Tibial nerve (tissue), 4 donors: ENCODE results near the gene KLHL24. TPM values are rescaled to one million over a fixed set of nuclear protein-coding genes. Genes with fewer than 3 reads are reported as not detected.
"Not testable (repeated sequence)": the region's sequence is repeated elsewhere in the genome, so short reads cannot be mapped to it uniquely, and the experiment has no call there.

Experiments used
- DNase-seq, 2 donors: peaks; one replicate each; pipeline ENCODE4 v3.0.0-alpha.2; 2019; ENCODE audit warnings: low spot score in 2 of 2
- H3K27ac ChIP-seq, 4 donors: fragments of 200-600 bp; sonication (generic) in 3 of 4; one replicate each; pipeline ENCODE4 v1.5.1; 2017 to 2019; ENCODE audit warnings: mild to moderate bottlenecking in 1 of 4
- H3K27me3 ChIP-seq, 2 donors: fragments of 200-600 bp; sonication (generic) in 1 of 2; one replicate each; pipeline versions ENCODE4 v1.5.1 to v1.6.0; 2017 to 2019
- H3K36me3 ChIP-seq, 3 donors: fragments of 200-600 bp; sonication (generic); one replicate each; pipeline ENCODE4 v1.5.1; 2018 to 2019
- H3K4me1 ChIP-seq, 4 donors: fragments of 200-600 bp; sonication (generic) in 3 of 4; one replicate each; pipeline ENCODE4 v1.5.1; 2017 to 2019
- H3K4me3 ChIP-seq, 4 donors: fragments of 200-600 bp; sonication (generic) in 3 of 4; one replicate each; pipeline ENCODE4 v1.5.1; 2017 to 2019; ENCODE audit warnings: mild to moderate bottlenecking in 1 of 4, moderate library complexity in 1 of 4
- H3K9me3 ChIP-seq, 4 donors: fragments of 200-600 bp; sonication (generic) in 3 of 4; one replicate each; pipeline ENCODE4 v1.5.1; 2017 to 2019
- EP300 ChIP-seq, 2 donors: sonication (generic); formaldehyde crosslinking; IDR thresholded peaks; one replicate each; pipeline ENCODE4 v1.6.1; 2017; ENCODE audit warnings: antibody characterized with exemption in 2 of 2, mild to moderate bottlenecking in 1 of 2
- POLR2A ChIP-seq, 2 donors: fragments of 450-650 bp; IDR thresholded peaks; one replicate each; pipeline ENCODE4 v1.6.1; 2017; ENCODE audit warnings: antibody characterized with exemption in 2 of 2, mild to moderate bottlenecking in 2 of 2, moderate library complexity in 2 of 2
- WGBS, 2 donors: methylation state at CpG; one replicate each; pipeline ENCODE4 v1.1.5; 2018; 5-methylcytosine and 5-hydroxymethylcytosine counted together
- total RNA-seq, 4 donors: library from RNA; depleted of rRNA; stranded (reverse); fragments of >200 nt; gene quantifications; one replicate each; pipeline ENCODE4 v1.1.0, GENCODE V29; 2016
- TF ChIP-seq, protein P1 (sequence below), 5 experiments: fragments of 200-600 bp in 3 of 5; fragments of 450-650 bp in 2 of 5; sonication (generic) in 3 of 5; IDR thresholded peaks; one replicate each; pipeline ENCODE4 v1.5.1; 2016 to 2019; ENCODE audit warnings: antibody characterized with exemption in 5 of 5, mild to moderate bottlenecking in 3 of 5, moderate library complexity in 2 of 5

KLHL24 gene
- total RNA-seq, 4 donors from 2014 or later: 42.6 to 125 (median 92.5) TPM

DNA sequence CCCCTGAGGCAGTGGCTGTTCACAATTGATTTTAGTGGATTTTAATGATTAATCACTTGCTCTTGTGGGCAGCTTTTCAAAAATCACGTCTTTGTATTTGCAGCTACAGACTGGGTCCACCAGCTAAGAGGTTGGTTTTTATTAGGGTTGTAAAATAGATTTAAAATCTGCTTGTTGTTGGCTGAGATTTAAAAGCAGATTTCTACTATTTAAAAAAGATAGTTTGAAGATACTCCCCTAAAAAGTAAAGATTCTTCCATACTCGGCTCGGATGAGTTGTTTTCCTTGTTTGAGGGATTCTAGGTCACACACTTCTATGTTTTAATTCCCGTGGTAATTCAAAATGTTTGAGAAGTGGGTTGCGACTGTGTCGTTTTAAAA lies 1.7 kb downstream of the KLHL24 start:
- Histone ChIP-seq H3K9me3 (no peaks in the 10 kb centered on the region), H3K4me1 (peaks cover 0 to 29% (median 10%) of the 10 kb centered on the region in 4 donors), H3K4me3 (peak overlapping the region; percentile 80 to 97 (median 88)), H3K27me3 (no peaks in the 10 kb centered on the region), H3K36me3 (no peaks in the 10 kb centered on the region), H3K27ac (peak overlapping the region; percentile 98 to 100 (median 100))
- no peak for DNase-seq
- TF ChIP-seq POLR2A (IDR thresholded peaks at IDR 0.05) (no peak), EP300 (IDR thresholded peaks at IDR 0.05) (no peak)
- TF ChIP-seq, protein P1, sequence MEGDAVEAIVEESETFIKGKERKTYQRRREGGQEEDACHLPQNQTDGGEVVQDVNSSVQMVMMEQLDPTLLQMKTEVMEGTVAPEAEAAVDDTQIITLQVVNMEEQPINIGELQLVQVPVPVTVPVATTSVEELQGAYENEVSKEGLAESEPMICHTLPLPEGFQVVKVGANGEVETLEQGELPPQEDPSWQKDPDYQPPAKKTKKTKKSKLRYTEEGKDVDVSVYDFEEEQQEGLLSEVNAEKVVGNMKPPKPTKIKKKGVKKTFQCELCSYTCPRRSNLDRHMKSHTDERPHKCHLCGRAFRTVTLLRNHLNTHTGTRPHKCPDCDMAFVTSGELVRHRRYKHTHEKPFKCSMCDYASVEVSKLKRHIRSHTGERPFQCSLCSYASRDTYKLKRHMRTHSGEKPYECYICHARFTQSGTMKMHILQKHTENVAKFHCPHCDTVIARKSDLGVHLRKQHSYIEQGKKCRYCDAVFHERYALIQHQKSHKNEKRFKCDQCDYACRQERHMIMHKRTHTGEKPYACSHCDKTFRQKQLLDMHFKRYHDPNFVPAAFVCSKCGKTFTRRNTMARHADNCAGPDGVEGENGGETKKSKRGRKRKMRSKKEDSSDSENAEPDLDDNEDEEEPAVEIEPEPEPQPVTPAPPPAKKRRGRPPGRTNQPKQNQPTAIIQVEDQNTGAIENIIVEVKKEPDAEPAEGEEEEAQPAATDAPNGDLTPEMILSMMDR (IDR thresholded peaks at IDR 0.05): no peak
- 29 to 33% methylated on average over 6 of the region's 6 CpGs for WGBS, 2 donors

DNA sequence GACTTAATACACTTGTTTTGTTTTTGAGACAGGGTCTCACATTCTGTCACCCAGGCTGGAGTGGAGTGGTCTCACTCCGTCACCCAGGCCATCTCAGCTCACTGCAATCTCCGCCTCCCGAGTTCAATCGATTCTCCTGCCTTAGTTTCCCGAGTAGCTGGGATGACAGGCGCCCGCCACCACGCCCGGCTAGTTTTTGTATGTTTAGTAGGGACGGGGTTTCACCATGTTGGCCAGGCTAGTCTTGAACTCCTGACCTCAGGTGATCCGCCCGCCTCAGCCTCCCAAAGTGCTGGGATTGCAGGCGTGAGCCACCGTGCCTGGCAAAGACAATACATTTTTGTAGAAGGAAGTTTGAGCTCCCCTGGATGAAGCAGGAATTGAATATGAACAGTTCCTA lies 2.2 kb downstream of the KLHL24 start:
- Histone ChIP-seq H3K4me1 (peaks cover 0 to 29% (median 10%) of the 10 kb centered on the region in 4 donors), H3K27ac (peak overlapping the region in 1 of 4 donors; percentile 100)
- H3K27me3 ChIP-seq, H3K9me3 ChIP-seq, DNase-seq, H3K4me3 ChIP-seq, H3K36me3 ChIP-seq: not testable (repeated sequence)
- 89 to 90% methylated on average over 14 of the region's 14 CpGs for WGBS, 2 donors

DNA sequence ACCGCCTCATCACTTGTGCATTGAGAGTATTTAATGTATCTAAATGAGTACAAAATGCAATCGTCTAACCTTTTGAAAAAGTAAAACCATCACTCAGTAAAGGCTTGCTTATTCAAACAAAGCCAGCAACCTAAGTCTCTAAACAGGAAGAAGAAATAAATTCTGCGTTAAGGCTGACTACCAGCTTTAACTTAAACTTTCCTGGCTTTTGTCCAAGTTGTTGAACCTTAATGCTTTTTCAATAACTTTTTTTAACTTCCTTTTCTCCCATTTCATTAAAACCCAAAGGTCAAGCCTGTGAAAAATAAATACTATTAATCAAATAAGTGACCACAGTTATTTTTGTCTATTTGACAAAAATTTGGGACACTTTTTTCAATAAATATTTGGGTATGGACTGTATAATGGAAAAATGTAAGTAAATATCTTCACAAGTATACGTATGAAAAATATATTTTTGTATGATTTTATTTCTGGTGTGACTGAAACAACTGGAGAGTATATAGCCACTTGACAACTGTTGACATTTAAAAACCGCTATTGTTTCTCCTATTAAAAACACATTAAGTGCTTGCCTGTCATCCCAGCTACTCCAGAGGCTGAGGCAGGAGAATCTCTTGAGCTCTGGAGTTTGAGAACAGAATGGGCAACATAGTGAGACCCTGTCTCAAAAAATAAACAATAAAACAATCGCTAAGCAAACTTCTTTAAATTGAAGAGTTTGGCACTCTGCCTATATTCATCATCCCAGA lies 2.9 kb downstream of the KLHL24 start:
- Histone ChIP-seq H3K4me1 (peaks cover 0 to 29% (median 10%) of the 10 kb centered on the region in 4 donors), H3K4me3 (no peak overlapping the region)
- 63 to 68% methylated on average over 6 of the region's 6 CpGs for WGBS, 2 donors

DNA sequence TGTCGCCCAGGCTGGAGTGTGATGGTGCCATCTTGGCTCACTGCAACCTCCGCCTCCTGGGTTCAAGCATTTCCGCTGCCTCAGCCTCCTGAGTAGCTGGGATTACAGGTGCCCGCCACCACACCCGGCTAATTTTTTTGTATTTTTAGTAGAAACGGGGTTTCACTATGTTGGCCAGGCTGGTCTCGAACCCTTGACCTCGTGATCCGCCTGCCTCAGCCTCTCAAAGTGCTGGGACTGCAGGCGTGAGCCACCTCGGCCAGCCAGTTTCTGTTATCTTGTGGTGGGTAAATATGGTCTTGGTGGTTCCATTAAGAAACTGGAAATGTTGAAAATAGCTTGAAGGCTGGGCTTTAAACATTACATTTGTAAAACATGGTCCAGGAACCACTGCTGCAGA lies 5.2 kb downstream of the KLHL24 start:
- H3K9me3 ChIP-seq, H3K36me3 ChIP-seq, H3K27me3 ChIP-seq, H3K4me3 ChIP-seq, H3K27ac ChIP-seq, DNase-seq: not testable (repeated sequence)
- H3K4me1 ChIP-seq: peaks cover 0 to 33% (median 10%) of the 10 kb centered on the region in 4 donors
- WGBS, 2 donors: 95 to 97% methylated on average over 11 of the region's 11 CpGs

More for the DNA sequence above, 2.9 kb downstream of the KLHL24 start:
- TF ChIP-seq POLR2A (IDR thresholded peaks at IDR 0.05): no peak
- TF ChIP-seq, protein P1 (IDR thresholded peaks at IDR 0.05): no peak
- no peak for TF ChIP-seq EP300 (IDR thresholded peaks at IDR 0.05)
- DNase-seq: no peak
- Histone ChIP-seq H3K27ac (no peak overlapping the region), H3K27me3 (no peaks in the 10 kb centered on the region), H3K9me3 (no peaks in the 10 kb centered on the region), H3K36me3 (no peaks in the 10 kb centered on the region)

DNA sequence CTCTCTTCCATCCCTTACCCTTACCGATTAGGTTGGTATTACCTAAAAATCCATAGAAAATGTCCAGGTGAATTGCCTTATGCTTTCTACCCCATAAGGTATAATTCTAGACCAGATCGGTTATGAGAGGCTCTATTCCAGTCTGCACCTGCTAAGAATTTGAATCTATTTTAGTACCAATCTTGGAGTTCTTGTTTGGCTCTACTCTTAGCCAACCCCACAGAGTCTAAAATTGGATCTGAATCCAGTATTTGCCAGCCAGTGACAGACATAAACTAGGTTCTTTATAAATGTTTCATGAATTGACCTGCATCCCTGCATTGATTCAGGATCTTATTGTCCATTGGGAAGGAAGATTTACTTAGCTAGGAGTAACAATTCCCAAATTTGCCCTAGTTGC lies 6.5 kb downstream of the KLHL24 start:
- no peak for TF ChIP-seq POLR2A (IDR thresholded peaks at IDR 0.05)
- TF ChIP-seq, protein P1 (IDR thresholded peaks at IDR 0.05): no peak
- TF ChIP-seq EP300 (IDR thresholded peaks at IDR 0.05): no peak
- Histone ChIP-seq H3K4me3 (no peak overlapping the region), H3K36me3 (no peaks in the 10 kb centered on the region), H3K4me1 (peaks cover 0 to 32% (median 9%) of the 10 kb centered on the region in 4 donors), H3K27me3 (peaks cover 0 to 3% of the 10 kb centered on the region in 2 donors), H3K9me3 (no peaks in the 10 kb centered on the region), H3K27ac (no peak overlapping the region)
- no peak for DNase-seq
- 88 to 93% methylated on average over 2 of the region's 2 CpGs for WGBS, 2 donors

DNA sequence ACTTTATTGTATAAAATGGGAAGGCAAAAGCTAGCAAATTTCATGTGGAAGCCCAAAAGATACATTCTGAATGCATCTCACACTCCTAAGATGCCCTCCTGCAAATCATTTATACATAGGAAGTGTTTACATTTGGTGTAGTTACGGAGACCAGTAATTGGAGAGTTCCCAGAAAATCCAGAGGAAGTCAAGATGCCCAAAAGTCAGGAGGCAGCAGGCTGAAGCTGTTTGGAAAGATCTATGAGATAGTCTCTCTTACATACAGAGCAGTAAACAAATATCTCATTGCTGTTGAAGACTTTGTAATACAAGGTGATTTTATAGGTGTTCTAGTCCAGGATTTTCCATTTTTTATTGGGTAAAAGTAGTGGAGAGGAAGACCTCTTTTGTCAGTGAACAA lies 8.8 kb downstream of the KLHL24 start:
- TF ChIP-seq EP300 (IDR thresholded peaks at IDR 0.05) (no peak), POLR2A (IDR thresholded peaks at IDR 0.05) (no peak)
- TF ChIP-seq, protein P1 (IDR thresholded peaks at IDR 0.05): no peak
- Histone ChIP-seq H3K4me3 (no peak overlapping the region), H3K27me3 (peaks cover 0 to 3% of the 10 kb centered on the region in 2 donors), H3K9me3 (no peaks in the 10 kb centered on the region), H3K27ac (no peak overlapping the region), H3K4me1 (peaks cover 0 to 10% (median 0%) of the 10 kb centered on the region in 4 donors), H3K36me3 (peaks cover 0 to 13% (median 0%) of the 10 kb centered on the region in 3 donors)
- DNase-seq: no peak
- 80 to 96% methylated on average over 1 of the region's 1 CpG for WGBS, 2 donors
